GM21723 (cell line): ENCODE data around the gene TNC.

Experiments used
- ATAC-seq: cut with Tn5 transposase; IDR thresholded peaks from one replicate; pipeline ENCODE4 v1.9.1; 2021; ENCODE audit warnings: mild to moderate bottlenecking, moderate library complexity; ENCODE audit not compliant: unreplicated experiment

The TNC gene

DNA sequence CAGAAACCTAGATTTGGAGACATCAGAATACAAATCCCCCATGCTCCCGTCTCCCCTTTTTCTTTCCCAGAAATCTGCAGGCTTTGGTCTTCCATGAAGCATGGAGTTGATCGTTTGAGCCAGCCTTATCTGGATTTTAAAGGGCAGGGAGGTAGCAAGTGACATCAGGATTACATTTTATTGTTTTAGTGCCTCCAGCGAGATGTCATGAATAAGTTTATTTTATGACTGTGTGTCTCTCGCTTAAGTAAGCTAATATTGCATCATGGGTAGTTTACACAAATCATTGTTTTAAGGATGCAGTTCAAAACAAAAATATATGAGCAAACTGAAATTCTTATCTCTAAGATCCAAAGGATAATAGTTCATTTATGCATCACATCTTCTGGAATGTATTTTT, 136.9 kb downstream of the TNC start:
- ATAC-seq: no peak

DNA sequence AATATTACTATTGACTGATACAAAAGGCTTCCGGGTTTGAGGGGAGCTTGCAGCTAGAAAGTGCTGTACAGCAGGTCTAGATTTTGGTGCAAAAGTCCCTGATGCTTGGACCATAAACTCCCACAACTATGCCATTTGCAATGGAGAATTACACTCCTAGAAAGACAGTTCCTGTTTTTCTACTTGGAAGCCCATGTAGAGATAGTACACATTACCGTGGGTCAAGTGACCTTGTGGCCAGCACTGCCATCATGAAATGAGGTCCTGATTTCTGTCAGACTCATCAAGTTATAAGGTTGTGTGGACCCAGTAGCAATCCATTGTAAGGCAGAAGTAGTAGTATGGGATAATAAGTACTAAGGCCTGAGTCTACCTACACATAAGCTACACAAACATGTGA, 144.7 kb downstream of the TNC start:
- no peak for ATAC-seq

DNA sequence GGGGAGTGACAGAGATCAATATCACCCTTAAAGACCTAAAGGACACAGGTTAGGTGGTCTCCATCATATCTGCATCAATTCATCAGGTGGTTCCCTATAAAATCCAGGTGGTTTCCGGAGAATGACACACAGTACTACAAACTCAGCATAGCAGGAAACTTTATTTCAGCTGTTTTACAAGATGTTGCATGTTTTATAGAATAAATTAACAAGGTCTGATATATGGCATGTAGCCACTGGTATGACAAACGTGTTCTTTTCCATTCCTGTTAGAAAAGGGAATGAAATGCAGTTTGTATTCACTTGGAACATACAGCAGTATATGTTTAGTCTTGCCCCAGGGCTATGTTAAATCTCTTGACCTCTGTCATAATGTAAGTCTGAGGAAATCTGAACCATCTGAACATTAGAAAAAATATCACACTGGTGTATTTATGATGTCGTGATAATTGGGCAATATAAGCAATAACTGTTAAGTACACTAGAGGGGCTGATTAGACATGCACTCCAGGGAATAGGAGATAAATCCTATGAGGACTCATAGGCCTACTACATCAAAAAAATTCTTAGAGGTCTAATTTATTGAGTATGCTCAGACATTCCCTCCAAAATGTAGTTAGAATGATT, 145.3 kb downstream of the TNC start:
- no peak for ATAC-seq
